Vagina (tissue), 2 donors: ENCODE results near the gene SF3B2.

Experiments used
- POLR2A ChIP-seq, 2 donors: fragments of 450-650 bp; IDR thresholded peaks; one replicate each; pipeline ENCODE4 v1.6.1; 2017; ENCODE audit warnings: antibody characterized with exemption in 2 of 2, mild to moderate bottlenecking in 2 of 2, moderate library complexity in 2 of 2
- POLR2AphosphoS5 ChIP-seq, 2 donors: sonication (generic); formaldehyde crosslinking; IDR thresholded peaks; one replicate each; pipeline ENCODE4 v1.9.0; 2017; ENCODE audit warnings: antibody characterized with exemption in 2 of 2, mild to moderate bottlenecking in 2 of 2, low read depth in 1 of 2; ENCODE audit not compliant: insufficient read depth in 1 of 2
- TF ChIP-seq, protein P1 (sequence below), 3 experiments: fragments of 450-650 bp in 2 of 3; fragments of 200-600 bp in 1 of 3; sonication (generic) in 1 of 3; IDR thresholded peaks; one replicate each; pipeline ENCODE4 v1.5.1; 2017 to 2019; ENCODE audit warnings: antibody characterized with exemption in 3 of 3, mild to moderate bottlenecking in 2 of 3, moderate library complexity in 2 of 3

DNA sequence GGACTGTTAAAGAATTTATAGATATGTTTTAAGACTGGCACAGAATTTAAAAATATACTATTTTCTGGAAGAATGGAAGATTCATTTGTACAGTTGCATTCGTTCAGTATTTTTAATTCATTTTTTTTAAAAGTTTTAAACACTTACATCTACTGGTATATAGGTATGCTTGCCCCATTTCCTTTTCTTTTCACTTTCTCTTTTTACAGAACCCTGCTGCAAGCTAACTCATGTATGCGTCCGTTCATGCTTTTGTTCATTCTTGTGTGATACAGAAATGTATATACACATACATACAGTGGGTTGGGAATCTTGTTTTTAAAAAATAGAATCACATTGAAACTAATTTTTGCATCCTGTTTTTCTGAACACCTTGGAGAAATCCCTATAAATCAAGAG, 48.9 kb downstream of the SF3B2 start:
- TF ChIP-seq, protein P1, sequence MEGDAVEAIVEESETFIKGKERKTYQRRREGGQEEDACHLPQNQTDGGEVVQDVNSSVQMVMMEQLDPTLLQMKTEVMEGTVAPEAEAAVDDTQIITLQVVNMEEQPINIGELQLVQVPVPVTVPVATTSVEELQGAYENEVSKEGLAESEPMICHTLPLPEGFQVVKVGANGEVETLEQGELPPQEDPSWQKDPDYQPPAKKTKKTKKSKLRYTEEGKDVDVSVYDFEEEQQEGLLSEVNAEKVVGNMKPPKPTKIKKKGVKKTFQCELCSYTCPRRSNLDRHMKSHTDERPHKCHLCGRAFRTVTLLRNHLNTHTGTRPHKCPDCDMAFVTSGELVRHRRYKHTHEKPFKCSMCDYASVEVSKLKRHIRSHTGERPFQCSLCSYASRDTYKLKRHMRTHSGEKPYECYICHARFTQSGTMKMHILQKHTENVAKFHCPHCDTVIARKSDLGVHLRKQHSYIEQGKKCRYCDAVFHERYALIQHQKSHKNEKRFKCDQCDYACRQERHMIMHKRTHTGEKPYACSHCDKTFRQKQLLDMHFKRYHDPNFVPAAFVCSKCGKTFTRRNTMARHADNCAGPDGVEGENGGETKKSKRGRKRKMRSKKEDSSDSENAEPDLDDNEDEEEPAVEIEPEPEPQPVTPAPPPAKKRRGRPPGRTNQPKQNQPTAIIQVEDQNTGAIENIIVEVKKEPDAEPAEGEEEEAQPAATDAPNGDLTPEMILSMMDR (IDR thresholded peaks at IDR 0.05): no peak
- TF ChIP-seq POLR2AphosphoS5 (IDR thresholded peaks at IDR 0.05; ENCODE audit: insufficient read depth in 1 of 2, low read depth in 1 of 2) (no peak), POLR2A (IDR thresholded peaks at IDR 0.05) (no peak)
